ENCODE results near the gene SLC26A6.

Gene SLC26A6

DNA sequence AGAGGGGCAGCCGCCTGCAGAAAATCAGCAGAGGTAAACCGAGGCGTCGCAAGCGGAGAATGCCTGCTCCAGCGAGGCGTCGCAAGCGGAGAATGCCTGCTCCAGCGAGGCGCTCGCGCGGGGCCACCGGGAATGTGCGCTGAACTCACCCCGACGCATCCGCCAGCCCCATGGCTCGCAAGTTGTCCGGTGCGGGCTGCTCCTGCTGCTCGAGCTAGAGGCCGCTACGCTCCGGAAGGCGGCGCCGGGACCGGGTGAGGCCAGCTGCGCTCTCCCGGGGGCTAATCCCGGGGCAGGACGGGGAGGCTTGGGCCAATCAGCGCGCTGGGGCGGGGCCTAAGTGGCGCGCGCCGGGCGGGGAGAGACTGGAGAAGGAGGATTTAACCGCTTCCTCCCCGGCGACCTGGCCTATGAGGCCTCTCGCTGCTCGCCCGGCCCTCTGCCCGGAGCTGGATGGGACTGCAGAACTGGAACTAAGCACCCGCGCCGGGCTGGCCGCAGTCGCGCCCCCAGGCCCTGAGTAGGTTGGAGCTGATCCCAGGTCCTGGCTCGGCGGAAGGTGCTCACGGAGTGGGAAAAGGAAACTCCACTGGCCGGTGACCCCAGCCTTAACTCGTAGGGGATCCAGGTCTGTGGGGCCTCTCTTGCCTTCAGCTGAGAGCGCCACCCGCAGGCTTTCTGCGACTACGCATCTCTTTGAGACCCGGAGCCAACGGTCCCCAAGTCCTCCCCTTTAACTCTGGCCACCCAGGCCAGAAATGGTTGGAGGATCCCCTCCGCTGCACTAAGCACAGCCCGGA is at the start of gene SLC26A6:
Gene SLC26A6 (minus strand): TSS at position 240 of the 800 bp plus-strand sequence. CDS start 68 bp downstream, at position 172.
- peak; percentile 92 for DNase-seq (ENCODE audit: low read depth)

GRCh38 chr3:48684480-48685143 is 49.4 kb upstream of the SLC26A6 start:
- no peak for DNase-seq (ENCODE audit: low read depth)

- DNase-seq (ENCODE audit: low read depth), result no peak
These were observed 48.7 kb upstream of the SLC26A6 start for GRCh38 chr3:48684054-48684349.

- DNase-seq (ENCODE audit: low read depth), result no peak
These were observed 47.5 kb upstream of the SLC26A6 start for GRCh38 chr3:48682786-48683185.

- DNase-seq (ENCODE audit: low read depth), result no peak
These were observed 46.8 kb upstream of the SLC26A6 start for GRCh38 chr3:48681974-48682610.

DNA sequence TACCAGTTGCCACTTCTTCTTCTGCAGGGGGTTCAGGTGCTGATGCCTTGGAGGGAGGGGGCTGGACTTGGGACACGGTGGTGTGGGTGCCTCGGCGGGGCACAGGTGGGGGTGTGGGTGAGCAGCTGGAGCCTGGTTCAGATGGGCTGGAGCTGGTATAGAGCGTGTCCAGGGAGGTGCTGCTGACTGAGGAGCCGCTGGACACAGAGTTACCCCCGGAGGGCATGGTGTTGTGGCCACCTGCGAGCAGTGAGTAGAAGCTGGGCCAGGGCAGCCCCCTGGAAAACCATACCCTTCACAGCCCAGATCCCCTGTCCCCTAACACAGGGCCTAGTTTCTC is 46.2 kb upstream of the SLC26A6 start:
- DNase-seq (ENCODE audit: low read depth), result no peak

DNA sequence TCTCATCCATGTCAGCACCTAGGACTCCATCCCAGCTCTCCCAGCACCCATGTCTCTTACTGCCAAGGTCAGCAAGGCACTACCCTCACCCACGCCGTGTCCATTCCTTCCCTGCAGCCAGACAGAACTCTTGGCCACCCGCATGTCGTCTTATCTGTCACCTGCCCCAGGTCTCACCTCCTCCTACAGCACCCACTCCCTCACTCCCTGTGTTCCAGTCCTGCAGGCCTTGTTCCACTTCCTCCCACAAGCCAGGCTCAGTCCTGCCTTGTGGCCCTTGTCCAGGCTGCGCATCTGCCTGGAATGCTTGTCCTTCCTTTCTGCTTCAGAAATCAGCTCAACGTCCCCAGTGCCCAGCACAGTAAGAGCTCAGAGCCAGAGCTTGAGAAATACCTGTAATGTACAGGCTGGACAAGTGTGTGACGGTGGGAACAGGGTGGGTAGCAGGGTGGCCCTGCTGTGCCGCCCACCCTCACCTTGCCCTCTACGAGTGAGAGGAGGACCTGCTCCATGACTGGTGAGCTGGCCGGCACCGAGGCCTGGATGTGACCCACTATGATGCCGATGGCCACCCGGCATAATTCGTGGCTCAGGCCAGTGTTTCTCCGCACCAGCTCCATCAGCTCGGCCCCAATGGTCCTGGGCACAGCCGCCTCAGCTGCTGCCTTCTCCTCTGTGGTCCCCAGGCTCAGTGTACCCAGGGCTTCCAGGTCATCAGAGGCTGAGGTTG is 45.7 kb upstream of the SLC26A6 start:
- no peak for DNase-seq (ENCODE audit: low read depth)

- DNase-seq (ENCODE audit: low read depth), result no peak
These were observed 44.4 kb upstream of the SLC26A6 start for GRCh38 chr3:48679411-48680391.

DNA sequence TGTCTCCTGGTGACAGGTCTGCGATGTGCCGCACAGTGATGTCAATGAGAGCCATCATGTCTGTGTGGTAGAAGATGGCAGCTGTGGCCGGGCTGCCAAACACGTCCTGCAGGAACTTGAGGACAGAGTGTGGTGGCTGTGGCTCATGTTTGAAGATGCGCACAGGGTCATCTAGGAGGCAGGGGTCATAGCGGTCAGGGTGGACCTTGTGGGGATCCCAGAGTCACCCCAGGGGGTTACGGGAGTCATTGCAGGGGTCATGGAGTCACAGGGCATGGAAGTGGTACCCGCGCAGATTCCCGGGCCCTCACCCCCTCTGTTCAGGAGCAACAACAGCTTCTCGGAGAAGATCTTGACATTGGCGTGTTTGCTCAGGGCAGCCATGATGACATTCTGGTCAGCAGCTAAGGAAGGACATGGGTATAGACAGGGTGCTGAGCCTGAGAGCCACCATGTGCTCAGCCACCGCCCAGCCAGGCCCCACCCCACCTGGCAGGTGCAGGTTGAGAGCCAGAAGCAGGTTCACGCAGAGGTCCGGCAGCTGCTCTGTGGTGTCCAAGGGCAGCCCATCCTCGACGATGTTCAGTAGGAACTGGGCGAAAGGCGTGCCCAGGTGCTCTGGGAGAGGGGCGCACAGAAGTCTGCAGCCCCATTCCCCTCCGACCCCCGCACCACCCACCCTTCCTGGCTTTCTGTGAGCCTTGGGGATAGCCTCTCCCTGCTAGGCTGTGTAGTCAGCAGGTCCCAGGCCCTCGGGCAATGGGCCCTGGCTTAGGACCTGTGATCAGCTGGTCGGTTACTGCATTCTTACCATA is 43.5 kb upstream of the SLC26A6 start:
- no peak for DNase-seq (ENCODE audit: low read depth)

DNA sequence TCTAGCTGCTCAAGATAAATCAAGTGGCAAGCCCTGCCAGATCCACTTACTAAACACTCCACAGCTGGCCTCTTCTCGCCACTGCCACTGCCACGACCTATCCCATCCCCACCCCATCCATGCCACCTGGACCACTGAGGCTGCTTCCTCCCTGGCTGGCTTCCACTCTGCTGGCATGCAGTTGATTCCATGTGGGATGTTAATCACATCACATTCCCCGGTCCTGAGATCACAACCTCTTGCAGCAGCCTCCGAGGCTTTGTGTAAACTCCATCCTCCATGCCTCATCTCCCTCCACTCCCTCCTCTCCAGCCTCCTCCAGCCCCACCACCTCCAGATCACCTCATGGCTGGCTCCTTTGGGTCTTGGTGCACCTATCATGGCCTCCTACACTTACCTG is 42.8 kb upstream of the SLC26A6 start:
- no peak for DNase-seq (ENCODE audit: low read depth)

- no peak for DNase-seq (ENCODE audit: low read depth)
These were observed 39.2 kb upstream of the SLC26A6 start for GRCh38 chr3:48674505-48674904.

DNA sequence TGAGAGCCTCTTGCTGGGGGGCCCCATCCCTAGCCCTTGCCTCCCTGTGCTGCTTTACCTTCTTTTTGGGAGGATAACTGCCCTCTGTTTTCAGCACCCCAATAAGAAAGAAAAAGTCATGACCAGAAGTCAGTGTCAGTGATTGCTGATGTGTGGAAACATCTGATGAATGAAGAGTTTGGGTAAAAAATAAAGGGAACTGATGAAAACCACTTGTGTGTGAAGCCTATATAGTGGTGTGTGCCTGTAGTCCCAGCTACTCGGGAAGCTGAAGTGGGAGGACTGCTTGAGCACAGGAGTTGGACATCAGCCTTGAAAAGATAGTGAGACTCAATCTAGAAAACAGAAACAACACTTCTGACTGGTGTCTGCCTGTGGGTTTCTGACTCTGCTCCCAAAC is 37.3 kb upstream of the SLC26A6 start:
- no peak for DNase-seq (ENCODE audit: low read depth)

- no peak for DNase-seq (ENCODE audit: low read depth)
These were observed 29.7 kb upstream of the SLC26A6 start for GRCh38 chr3:48664929-48665328.

DNA sequence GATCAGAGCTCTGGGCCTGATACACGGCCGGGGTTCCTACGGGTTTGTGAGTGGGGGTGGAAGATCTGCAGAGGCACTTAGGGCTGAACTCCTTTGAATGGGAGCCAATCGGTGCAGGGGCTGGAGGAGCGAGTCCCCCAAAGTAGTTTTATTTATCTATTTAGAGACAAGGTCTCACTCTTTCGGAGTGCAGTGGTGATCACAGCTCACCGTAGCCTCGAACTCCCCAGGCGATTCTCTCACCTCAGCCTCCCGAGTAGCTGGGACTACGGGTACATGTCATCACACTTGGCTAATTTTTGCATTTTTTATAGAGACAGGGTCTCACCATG is 29.0 kb upstream of the SLC26A6 start:
- DNase-seq (ENCODE audit: low read depth), result no peak

DNA sequence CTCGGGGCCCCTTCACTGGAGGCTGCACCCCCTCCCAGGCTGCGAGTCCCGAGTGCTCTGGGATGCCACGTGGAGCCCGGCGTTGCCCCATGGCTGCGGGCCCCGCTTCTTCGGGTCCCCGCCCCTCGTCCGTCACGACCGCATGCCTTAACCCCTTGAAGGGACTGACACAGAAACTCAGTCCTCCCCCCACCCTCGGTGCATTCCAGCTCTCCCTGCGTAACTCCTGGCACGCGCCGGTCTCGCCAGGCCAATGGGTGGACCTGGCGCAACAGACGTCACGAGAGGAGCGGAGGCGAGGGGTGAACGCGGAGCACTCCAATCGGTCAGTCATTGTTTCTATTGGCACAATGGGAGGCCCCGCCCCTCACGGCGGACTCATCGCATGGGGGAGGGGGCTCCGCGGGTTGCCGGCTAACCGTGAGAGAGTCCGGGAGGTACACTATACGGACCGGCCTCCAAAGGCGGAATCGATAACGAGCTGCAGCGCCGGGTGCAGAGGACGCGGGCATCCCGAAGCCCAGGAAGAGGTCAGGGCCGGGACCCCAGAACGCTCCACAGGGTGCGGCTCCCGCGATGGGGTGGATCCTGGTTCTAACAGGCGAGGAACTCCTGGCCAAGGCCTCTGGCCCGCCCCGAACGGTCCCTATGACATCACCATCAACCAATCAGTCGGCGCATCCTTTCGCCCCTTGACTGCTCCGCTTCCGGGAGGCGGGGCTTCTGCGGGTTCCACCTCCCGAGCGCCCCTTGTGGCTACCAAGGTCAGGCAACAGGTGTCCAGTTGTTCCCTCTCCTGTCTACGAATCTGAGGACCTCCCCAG is 28.4 kb upstream of the SLC26A6 start:
- peak; percentile 78 for DNase-seq (ENCODE audit: low read depth)

DNA sequence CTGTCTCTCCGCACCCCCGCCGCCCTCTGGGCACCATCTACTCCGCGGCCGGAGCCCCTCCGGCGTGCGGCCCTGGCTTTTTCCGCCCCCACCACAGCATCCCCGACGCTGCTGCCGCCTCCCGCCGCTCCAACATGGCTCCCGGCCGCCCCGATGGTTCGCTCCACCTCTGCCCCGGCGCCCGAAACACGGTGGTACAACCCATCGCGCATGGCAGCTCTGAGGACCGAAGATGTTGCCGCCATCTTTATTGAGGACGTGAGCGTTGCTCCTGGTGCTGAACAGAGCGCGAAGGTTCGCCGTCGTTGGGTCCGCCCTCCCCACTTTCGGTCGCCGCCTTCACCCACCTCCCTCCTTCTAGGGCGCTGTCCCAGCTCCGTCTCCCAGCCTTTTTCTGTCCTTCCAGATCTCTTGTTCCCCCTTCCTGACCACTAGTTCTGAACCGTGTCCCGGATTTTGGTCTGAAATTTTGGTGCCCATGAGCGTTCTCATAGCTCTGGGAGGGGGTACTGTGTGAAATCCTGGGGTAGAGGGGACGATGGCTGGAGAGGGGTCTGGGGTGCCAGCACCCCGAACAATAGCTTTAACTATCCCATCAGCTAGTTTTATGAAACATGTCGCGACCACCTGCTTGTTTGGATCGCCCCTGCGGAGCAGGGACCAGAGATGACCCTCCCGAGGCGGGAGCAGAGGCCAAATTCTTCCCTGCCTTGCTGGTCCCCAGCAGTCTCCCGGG is 27.7 kb upstream of the SLC26A6 start, which contains the start of gene CELSR3:
Gene CELSR3 (minus strand): TSS at position 134 of the 736 bp plus-strand sequence. CDS start 252 bp downstream, outside the sequence.
- DNase-seq (ENCODE audit: low read depth), result no peak

GRCh38 chr3:48662145-48662752 is 27.0 kb upstream of the SLC26A6 start:
- DNase-seq (ENCODE audit: low read depth), result no peak

DNA sequence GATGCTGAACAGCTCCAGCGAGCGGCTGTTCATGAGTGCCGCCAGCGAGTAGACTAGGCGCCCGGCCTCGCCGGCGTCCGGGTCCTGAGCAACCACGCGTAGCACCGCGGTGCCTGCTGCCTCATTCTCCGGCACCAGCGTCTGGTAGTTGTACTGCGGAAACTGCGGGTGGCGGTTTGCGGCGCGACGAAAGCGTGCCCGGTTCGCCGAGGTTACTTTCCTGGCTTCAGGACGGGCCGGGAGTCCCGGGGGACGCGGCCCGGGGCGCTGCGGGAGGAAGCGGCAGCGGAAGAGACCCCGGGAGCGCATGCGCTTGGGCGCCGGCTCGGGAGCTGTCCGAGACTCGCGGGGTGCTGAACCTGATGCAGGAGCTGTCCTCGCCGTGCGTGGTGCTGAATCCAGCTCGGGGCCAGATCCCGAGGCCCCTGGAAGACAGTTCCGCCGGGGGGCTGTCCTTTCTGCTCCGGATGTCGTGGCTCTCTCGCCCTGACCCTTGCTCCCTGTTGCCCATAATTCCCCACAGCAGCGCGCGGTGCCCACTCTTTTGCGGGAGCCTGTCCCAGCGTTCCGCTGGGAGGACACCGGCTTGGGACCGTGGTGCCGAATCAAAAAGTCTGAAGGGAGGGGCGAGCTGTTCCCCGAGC is 26.4 kb upstream of the SLC26A6 start:
- peak; percentile 47 for DNase-seq (ENCODE audit: low read depth)
